ENCODE data around the gene DUSP28. TPM values are rescaled to one million over a fixed set of nuclear protein-coding genes. Genes with fewer than 3 reads are reported as not detected.
"Not testable (repeated sequence)": the region's sequence is repeated elsewhere in the genome, so short reads cannot be mapped to it uniquely, and the experiment has no call there.

DUSP28 gene
- total RNA-seq, 4 donors from 2014 or later = 3.4 to 10.8 (median 6.2) TPM

DNA sequence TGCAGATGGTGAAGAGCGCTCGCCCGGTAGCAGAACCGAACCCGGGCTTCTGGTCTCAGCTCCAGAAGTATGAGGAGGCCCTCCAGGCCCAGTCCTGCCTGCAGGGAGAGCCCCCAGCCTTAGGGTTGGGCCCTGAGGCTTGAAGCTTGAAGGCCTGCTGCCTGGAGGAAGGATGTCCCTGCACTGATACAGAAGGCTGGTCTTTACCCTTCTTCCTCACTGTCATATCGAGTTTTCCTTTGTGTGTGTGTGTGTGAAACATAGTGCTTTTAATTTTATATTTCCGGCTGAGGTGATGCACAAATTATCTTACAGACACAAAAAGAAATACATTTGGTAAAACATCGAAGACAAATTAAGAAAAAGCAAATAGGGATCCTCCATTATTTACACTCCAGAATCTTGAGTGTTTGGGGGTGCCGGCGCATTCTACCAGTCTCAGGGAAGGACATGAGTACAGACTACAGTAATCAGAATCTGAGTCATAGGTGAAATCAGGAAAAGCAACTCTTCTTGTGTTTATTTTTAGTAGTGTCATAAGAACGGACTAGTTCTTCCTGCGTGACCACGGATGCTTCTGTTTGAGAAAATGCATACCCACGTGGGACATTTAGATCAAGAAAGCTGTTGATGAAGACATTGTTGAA lies 1.3 kb downstream of the DUSP28 start:
- intact Hi-C loops (cut with DNase I; ENCODE audit: low total_unique reads) (no loop called here), in situ Hi-C loops (cut with MboI; ENCODE audit: low pct_ligation_motif_present in 1 of 4, low pct_unique_long_range_greater_than_20kb in 1 of 4, low sequenced_read_pairs in 3 of 4) (no loop called here)
- Histone ChIP-seq H3K27ac (peak overlapping the region; percentile 98 to 100 (median 100)), H3K36me3 (no peaks in the 10 kb centered on the region), H3K4me3 (peak overlapping the region; percentile 41 to 97 (median 80)), H3K4me1 (peaks cover 40 to 73% (median 52%) of the 10 kb centered on the region in 4 donors), H3K9me3 (no peaks in the 10 kb centered on the region), H3K27me3 (no peaks in the 10 kb centered on the region)
- WGBS, 2 donors (ENCODE audit: low coverage in 1 of 2) = 9 to 21% methylated on average over 8 to 14 of the region's 14 CpGs
- DNase-seq = peak; percentile 26
- TF ChIP-seq EP300 (IDR thresholded peaks at IDR 0.05; ENCODE audit: low read depth) (no peak), POLR2AphosphoS5 (IDR thresholded peaks at IDR 0.05) (no peak), POLR2A (IDR thresholded peaks at IDR 0.05) (peak; percentile 69)
- TF ChIP-seq, protein P1, sequence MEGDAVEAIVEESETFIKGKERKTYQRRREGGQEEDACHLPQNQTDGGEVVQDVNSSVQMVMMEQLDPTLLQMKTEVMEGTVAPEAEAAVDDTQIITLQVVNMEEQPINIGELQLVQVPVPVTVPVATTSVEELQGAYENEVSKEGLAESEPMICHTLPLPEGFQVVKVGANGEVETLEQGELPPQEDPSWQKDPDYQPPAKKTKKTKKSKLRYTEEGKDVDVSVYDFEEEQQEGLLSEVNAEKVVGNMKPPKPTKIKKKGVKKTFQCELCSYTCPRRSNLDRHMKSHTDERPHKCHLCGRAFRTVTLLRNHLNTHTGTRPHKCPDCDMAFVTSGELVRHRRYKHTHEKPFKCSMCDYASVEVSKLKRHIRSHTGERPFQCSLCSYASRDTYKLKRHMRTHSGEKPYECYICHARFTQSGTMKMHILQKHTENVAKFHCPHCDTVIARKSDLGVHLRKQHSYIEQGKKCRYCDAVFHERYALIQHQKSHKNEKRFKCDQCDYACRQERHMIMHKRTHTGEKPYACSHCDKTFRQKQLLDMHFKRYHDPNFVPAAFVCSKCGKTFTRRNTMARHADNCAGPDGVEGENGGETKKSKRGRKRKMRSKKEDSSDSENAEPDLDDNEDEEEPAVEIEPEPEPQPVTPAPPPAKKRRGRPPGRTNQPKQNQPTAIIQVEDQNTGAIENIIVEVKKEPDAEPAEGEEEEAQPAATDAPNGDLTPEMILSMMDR (IDR thresholded peaks at IDR 0.05) = peak in 3 of 5 experiments; percentile 16 to 70 (median 37)

DNA sequence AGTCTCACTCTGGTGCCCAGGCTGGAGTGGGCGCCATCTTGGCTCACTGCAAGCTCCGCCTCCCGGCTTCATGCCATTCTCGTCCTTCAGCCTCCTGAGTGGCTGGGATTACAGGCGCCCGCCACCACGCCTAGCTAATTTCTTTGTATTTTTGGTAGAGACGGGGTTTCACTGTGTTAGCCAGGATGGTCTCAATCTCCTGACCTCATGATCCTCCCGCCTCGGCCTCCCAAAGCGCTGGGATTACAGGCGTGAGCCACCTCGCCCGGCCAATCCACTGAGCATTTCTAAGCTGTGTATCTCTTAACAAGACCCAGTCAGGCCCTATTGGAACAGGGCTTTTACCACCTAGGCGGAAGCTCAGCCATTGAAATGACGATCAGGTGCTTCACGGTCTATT lies 3.1 kb downstream of the DUSP28 start:
- WGBS, 2 donors (ENCODE audit: low coverage in 1 of 2) = 98% methylated on average over 17 of the region's 17 CpGs; no CpG with 5 or more reads in 1 of the 2 donors
- H3K27ac ChIP-seq; H3K36me3 ChIP-seq; intact Hi-C loops (cut with DNase I; ENCODE audit: low total_unique reads); H3K4me3 ChIP-seq; DNase-seq; H3K9me3 ChIP-seq; in situ Hi-C loops (cut with MboI; ENCODE audit: low pct_ligation_motif_present in 1 of 4, low pct_unique_long_range_greater_than_20kb in 1 of 4, low sequenced_read_pairs in 3 of 4); H3K27me3 ChIP-seq: not testable (repeated sequence)
- peaks cover 39 to 72% (median 52%) of the 10 kb centered on the region in 4 donors for H3K4me1 ChIP-seq

DNA sequence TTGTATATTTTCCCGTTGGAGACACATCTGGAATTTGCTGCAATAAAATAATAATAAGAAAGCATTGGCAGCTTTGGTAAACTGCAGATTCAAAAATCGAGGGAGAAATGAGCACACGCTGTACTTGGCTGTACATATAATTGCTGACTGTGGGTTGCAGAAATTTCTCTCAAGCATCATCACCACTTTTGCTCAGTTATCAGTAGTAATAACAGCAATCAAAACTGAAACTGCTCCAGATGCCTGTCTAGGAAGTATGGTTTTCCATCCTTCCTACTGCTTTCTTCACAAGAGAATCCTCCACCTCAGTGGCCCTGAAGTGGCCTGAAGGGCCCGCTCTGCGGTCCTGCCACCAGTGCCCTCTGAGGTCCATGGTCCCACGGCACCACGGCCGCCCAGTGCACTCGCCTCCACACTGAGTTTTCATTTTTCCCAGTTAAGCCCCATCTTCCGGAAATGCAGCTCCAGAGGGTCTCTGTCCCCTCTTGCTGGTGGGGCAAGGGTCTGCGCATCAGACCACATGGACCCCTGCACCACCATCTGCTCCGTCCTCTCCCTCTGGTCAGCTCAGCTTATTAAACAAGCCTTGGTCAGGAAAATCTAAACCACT lies 3.9 kb downstream of the DUSP28 start:
- TF ChIP-seq, protein P1 (IDR thresholded peaks at IDR 0.05) = no peak
- TF ChIP-seq EP300 (IDR thresholded peaks at IDR 0.05; ENCODE audit: low read depth) = no peak
- no peak for TF ChIP-seq POLR2A (IDR thresholded peaks at IDR 0.05)
- TF ChIP-seq POLR2AphosphoS5 (IDR thresholded peaks at IDR 0.05) = no peak
- no peak for DNase-seq
- Histone ChIP-seq H3K27me3 (no peaks in the 10 kb centered on the region), H3K9me3 (no peaks in the 10 kb centered on the region), H3K4me1 (peaks cover 38 to 64% (median 52%) of the 10 kb centered on the region in 4 donors), H3K4me3 (no peak overlapping the region), H3K36me3 (no peaks in the 10 kb centered on the region), H3K27ac (peak overlapping the region in 3 of 4 donors; percentile 96 to 99 (median 98))
- intact Hi-C loops (cut with DNase I; ENCODE audit: low total_unique reads) (no loop called here), in situ Hi-C loops (cut with MboI; ENCODE audit: low pct_ligation_motif_present in 1 of 4, low pct_unique_long_range_greater_than_20kb in 1 of 4, low sequenced_read_pairs in 3 of 4) (no loop called here)
- 69 to 89% methylated on average over 3 to 12 of the region's 12 CpGs for WGBS, 2 donors (ENCODE audit: low coverage in 1 of 2)

DNA sequence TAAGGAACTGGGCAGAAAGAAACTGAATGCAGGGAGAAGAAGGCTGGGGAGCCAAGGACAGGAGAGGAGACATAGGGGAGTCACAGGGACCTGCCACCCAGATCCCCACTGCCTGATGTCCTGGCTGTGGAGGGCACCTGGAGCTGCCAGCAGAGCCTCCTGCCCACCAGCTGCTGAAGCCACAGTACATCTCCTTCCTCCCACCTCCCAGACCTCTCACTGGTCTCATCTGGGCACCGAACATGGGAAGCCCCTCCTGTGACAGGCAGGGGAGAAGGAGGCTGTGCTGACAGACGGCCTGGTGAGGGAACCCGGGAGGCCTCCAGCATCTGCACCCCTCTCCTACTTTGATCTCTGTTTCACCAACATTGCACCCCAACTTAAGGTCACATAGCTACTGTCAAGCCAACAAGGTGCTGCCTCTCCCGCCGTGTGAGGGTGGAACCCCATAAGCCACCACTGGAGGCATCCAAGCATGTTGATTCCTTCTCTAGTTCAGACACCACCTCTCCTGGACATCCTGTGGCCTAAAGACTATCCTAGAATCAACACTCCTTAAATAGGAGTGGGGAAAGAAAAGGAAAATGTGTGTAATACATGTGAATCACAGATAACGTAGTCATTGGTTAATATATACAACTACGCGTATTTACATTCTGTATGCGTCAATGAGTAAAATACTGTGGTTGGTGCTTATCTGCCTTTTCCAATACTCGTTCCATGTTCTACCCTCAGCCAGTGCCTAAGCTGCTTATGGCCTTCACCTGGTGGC lies 4.6 kb downstream of the DUSP28 start:
- H3K4me1 ChIP-seq = peaks cover 39 to 63% (median 53%) of the 10 kb centered on the region in 4 donors
- intact Hi-C loops (cut with DNase I; ENCODE audit: low total_unique reads) (no loop called here), in situ Hi-C loops (cut with MboI; ENCODE audit: low pct_ligation_motif_present in 1 of 4, low pct_unique_long_range_greater_than_20kb in 1 of 4, low sequenced_read_pairs in 3 of 4) (no loop called here)

More for the DNA sequence above, 4.6 kb downstream of the DUSP28 start:
- Histone ChIP-seq H3K27me3 (no peaks in the 10 kb centered on the region), H3K4me3 (no peak overlapping the region), H3K27ac (peak overlapping the region; percentile 96 to 99 (median 97)), H3K9me3 (no peaks in the 10 kb centered on the region), H3K36me3 (no peaks in the 10 kb centered on the region)
- WGBS, 2 donors (ENCODE audit: low coverage in 1 of 2) = 56 to 67% methylated on average over 7 to 10 of the region's 10 CpGs
- no peak for TF ChIP-seq POLR2A (IDR thresholded peaks at IDR 0.05)
- peak; percentile 14 for DNase-seq

Data from transverse colon (tissue), 4 donors.